KMS-11 (cell line): Measurements from ENCODE around the gene LCORL.

Source experiments
- H2AFZ ChIP-seq: fragments of 200-600 bp; sonication (generic); 2 replicates; pipeline ENCODE4 v1.6.1; 2016; ENCODE audit warnings: antibody characterized with exemption, mixed run types, low read depth
- H3K27ac ChIP-seq: fragments of 200-600 bp; sonication (generic); 2 replicates; pipeline ENCODE4 v1.6.1; 2016; ENCODE audit warnings: mild to moderate bottlenecking, mixed run types
- H3K27me3 ChIP-seq: fragments of 200-600 bp; sonication (generic); 2 replicates; pipeline ENCODE4 v1.6.1; 2017; ENCODE audit warnings: mild to moderate bottlenecking, low read depth, mixed run types, moderate library complexity; ENCODE audit not compliant: insufficient read depth
- H3K36me3 ChIP-seq: fragments of 200-600 bp; sonication (generic); 2 replicates; pipeline ENCODE4 v1.6.1; 2017; ENCODE audit warnings: mild to moderate bottlenecking, mixed run types; ENCODE audit not compliant: insufficient read depth
- H3K4me1 ChIP-seq: fragments of 200-600 bp; sonication (generic); 2 replicates; pipeline ENCODE4 v1.6.1; 2016; ENCODE audit warnings: mild to moderate bottlenecking, low read depth, mixed run types; ENCODE audit not compliant: poor library complexity, severe bottlenecking
- H3K4me2 ChIP-seq: fragments of 200-600 bp; sonication (generic); 2 replicates; pipeline ENCODE4 v1.7.0; 2016; ENCODE audit warnings: mild to moderate bottlenecking, mixed run types
- H3K4me3 ChIP-seq: fragments of 200-600 bp; sonication (generic); IDR thresholded peaks from 2 replicates; pipeline ENCODE4 v1.6.1; 2017; ENCODE audit warnings: low read depth, low read length, mixed read lengths; ENCODE audit not compliant: insufficient read depth
- H3K79me2 ChIP-seq: fragments of 200-600 bp; sonication (generic); 2 replicates; pipeline ENCODE4 v1.6.1; 2016; ENCODE audit warnings: low read depth, mixed run types; ENCODE audit not compliant: insufficient read depth
- H3K9ac ChIP-seq: fragments of 200-600 bp; sonication (generic); 2 replicates; pipeline ENCODE4 v1.6.1; 2016; ENCODE audit warnings: mild to moderate bottlenecking, mixed run types
- H4K20me1 ChIP-seq: fragments of 200-600 bp; sonication (generic); 2 replicates; pipeline ENCODE4 v1.6.1; 2016; ENCODE audit warnings: mild to moderate bottlenecking, mixed run types; ENCODE audit not compliant: insufficient read depth
- TF ChIP-seq, protein P1 (sequence below): fragments of 200-600 bp; sonication (generic); conservative IDR thresholded peaks from 2 replicates; pipeline ENCODE4 v1.6.1; 2017; ENCODE audit warnings: low read depth, mild to moderate bottlenecking, antibody characterized with exemption, low read length, moderate library complexity, mixed read lengths

Gene LCORL

DNA sequence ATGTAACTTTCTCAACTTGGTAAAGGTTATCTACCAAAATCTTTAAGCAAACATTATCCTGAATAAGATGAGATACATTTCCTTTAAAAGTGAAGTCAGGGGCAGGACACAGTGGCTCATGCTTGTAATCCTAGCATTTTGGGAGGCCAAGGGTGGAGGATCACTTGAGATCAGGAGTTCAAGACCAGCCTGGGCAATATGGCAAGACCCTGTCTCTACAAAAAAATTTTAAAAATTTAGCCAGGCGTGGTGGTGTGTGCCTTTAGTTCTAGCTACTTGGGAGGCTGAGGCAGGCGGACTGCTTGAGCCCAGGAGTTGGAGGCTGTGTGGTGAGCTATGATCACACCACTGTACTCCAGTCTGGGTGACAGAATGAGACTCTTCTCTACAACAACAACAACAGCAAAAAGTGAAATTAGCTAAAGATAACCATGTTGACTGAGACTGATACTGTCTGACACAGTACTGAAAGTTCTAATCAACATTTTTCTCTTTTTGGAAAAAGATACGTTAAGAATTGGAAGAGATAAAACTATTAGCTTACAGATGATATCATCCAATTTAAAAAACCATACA, 215.9 kb downstream of the LCORL start:
- 0 out of 2 replicates have a peak, but pooled peaks cover 5% of the 10 kb centered on the region for H3K36me3 ChIP-seq

DNA sequence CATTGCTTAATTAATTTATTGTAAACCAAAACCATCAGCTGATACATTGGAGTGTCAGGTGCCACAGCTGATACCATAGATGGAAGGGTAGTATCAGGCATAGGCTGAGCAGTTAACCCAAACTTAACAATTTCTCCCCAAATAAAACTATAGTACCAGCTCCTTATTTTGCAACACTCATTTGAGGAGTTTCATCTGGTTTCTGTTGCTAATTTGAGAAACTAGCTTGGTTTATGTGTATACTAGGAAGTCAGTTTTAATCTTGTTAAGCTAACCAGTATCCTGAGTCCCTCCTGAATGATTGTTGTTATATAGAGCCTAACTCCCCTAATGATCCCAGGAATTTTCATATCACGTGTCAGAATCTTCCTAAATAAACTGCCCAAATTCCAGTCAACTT, 223.7 kb downstream of the LCORL start:
- H3K4me2 ChIP-seq = no peak overlapping the region
- H3K27me3 ChIP-seq = no peaks in the 10 kb centered on the region
- no peaks in the 10 kb centered on the region for H3K36me3 ChIP-seq
- H3K79me2 ChIP-seq = peaks cover 4% of the 10 kb centered on the region; the same call in 1 of the 2 replicates
- TF ChIP-seq, protein P1, sequence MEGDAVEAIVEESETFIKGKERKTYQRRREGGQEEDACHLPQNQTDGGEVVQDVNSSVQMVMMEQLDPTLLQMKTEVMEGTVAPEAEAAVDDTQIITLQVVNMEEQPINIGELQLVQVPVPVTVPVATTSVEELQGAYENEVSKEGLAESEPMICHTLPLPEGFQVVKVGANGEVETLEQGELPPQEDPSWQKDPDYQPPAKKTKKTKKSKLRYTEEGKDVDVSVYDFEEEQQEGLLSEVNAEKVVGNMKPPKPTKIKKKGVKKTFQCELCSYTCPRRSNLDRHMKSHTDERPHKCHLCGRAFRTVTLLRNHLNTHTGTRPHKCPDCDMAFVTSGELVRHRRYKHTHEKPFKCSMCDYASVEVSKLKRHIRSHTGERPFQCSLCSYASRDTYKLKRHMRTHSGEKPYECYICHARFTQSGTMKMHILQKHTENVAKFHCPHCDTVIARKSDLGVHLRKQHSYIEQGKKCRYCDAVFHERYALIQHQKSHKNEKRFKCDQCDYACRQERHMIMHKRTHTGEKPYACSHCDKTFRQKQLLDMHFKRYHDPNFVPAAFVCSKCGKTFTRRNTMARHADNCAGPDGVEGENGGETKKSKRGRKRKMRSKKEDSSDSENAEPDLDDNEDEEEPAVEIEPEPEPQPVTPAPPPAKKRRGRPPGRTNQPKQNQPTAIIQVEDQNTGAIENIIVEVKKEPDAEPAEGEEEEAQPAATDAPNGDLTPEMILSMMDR = no peak
- H3K27ac ChIP-seq = no peak overlapping the region
- H3K9ac ChIP-seq = no peak overlapping the region
- no peak overlapping the region for H3K4me3 ChIP-seq
- H4K20me1 ChIP-seq = no peaks in the 10 kb centered on the region
- peaks cover 13% of the 10 kb centered on the region for H3K4me1 ChIP-seq
- no peak overlapping the region for H2AFZ ChIP-seq

More for the DNA sequence above, 215.9 kb downstream of the LCORL start:
- H3K79me2 ChIP-seq = peaks cover 60% of the 10 kb centered on the region
- H3K9ac ChIP-seq = no peak overlapping the region
- H3K4me1 ChIP-seq = peaks cover 26% of the 10 kb centered on the region
- H4K20me1 ChIP-seq = peaks cover 18% of the 10 kb centered on the region
- H3K4me2 ChIP-seq = no peak overlapping the region
- no peak overlapping the region for H3K27ac ChIP-seq
- H3K4me3 ChIP-seq = no peak overlapping the region
- no peaks in the 10 kb centered on the region for H3K27me3 ChIP-seq
- TF ChIP-seq, protein P1 = no peak
- H2AFZ ChIP-seq = no peak overlapping the region

DNA sequence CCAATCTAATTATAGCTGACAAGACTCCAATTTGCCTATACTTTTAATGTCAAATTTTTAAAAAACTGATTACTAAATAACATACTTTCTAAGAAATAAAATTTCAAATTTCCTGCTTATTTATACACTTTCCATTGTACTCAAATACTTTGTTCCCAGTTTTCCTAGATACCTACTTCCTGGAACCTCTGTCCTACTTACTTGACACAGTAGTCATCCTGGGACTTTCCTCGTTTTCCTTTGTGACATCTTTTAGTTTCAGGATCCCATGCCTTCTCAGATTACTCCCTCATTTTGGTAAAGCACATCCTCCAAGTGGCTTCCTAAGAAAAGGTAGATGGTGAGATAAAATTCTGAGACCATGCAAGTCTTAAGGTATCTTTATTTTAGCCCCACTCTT, 226.8 kb downstream of the LCORL start:
- Histone ChIP-seq H3K4me1 (peaks cover 13% of the 10 kb centered on the region), H3K36me3 (no peaks in the 10 kb centered on the region), H3K27ac (no peak overlapping the region), H4K20me1 (no peaks in the 10 kb centered on the region), H3K4me3 (no peak overlapping the region), H3K79me2 (no peaks in the 10 kb centered on the region), H3K4me2 (no peak overlapping the region), H2AFZ (no peak overlapping the region), H3K27me3 (no peaks in the 10 kb centered on the region), H3K9ac (no peak overlapping the region)
- TF ChIP-seq, protein P1 = no peak
